ENCODE results near the gene SSR4.

DNA sequence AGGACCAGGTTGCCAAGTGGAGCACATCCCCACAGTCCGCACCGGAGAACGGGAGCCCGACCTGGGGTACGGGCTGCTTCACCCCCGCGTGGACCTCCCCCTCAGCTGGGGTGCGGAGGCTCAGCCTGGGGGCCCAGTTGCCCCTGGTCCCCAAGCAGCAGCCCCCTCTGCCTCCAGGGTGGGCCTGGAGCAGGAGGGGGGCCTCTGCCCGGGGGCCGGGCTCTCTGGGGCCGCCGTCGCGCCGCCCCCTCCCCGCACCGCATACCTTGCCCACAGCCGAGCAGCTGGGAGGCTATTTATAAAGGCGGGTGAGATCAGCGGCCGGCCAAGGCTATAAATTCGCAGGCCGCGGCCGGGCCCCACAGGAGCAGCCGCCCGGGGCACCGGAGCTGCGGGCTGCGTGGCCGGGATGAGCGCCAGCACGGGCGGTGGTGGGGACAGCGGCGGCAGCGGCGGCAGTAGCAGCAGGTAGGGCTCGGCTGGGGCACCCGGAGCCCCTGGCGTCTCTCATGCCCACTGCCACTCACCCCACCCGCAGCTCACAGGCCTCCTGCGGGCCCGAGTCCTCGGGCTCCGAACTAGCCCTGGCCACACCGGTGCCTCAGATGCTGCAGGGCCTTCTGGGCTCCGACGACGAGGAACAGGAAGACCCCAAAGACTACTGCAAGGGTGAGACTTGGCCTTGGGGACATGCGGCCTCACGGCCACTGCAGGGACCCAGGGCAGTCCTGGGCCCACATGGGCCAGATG is 13.6 kb upstream of the SSR4 start, which contains the start of gene SRPK3:
- TF ChIP-seq, protein P1, sequence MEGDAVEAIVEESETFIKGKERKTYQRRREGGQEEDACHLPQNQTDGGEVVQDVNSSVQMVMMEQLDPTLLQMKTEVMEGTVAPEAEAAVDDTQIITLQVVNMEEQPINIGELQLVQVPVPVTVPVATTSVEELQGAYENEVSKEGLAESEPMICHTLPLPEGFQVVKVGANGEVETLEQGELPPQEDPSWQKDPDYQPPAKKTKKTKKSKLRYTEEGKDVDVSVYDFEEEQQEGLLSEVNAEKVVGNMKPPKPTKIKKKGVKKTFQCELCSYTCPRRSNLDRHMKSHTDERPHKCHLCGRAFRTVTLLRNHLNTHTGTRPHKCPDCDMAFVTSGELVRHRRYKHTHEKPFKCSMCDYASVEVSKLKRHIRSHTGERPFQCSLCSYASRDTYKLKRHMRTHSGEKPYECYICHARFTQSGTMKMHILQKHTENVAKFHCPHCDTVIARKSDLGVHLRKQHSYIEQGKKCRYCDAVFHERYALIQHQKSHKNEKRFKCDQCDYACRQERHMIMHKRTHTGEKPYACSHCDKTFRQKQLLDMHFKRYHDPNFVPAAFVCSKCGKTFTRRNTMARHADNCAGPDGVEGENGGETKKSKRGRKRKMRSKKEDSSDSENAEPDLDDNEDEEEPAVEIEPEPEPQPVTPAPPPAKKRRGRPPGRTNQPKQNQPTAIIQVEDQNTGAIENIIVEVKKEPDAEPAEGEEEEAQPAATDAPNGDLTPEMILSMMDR (IDR thresholded peaks at IDR 0.05; ENCODE audit: low read depth, low read length, poor library complexity, severe bottlenecking) = no peak
- TF ChIP-seq EZH2phosphoT487 (IDR thresholded peaks at IDR 0.05; ENCODE audit: borderline replicate concordance, low read length) = no peak

Data from DOHH2 (cell line).